H9 (cell line): ENCODE data around the gene BEX1. TPM values are rescaled to one million over a fixed set of nuclear protein-coding genes. Genes with fewer than 3 reads are reported as not detected.

Source experiments
- DNase-seq: peaks from one replicate; pipeline ENCODE4 v3.0.0-alpha.2; 2017
- H2AFZ ChIP-seq: one replicate; pipeline ENCODE4 v1.6.1; 2013; ENCODE audit warnings: mild to moderate bottlenecking, low read length, control low read depth, moderate library complexity
- H2AK5ac ChIP-seq: 2 replicates; pipeline ENCODE4 v1.6.1; 2013; ENCODE audit warnings: low read length, control low read depth, mixed read lengths; ENCODE audit not compliant: insufficient read length
- H2BK120ac ChIP-seq: one replicate; pipeline ENCODE4 v1.6.1; 2013; ENCODE audit warnings: low read depth, mild to moderate bottlenecking, low read length, control low read depth, inconsistent platforms; ENCODE audit not compliant: poor library complexity, severe bottlenecking
- H2BK12ac ChIP-seq: 2 replicates; pipeline ENCODE4 v1.6.1; 2013; ENCODE audit warnings: low read length, control low read depth, mixed read lengths, low read depth; ENCODE audit not compliant: insufficient read length
- H2BK15ac ChIP-seq: 2 replicates; pipeline ENCODE4 v1.6.1; 2013; ENCODE audit warnings: low read depth, low read length, control low read depth
- H2BK20ac ChIP-seq: one replicate; pipeline ENCODE4 v1.6.1; 2013; ENCODE audit warnings: low read depth, mild to moderate bottlenecking, low read length, control low read depth, inconsistent platforms; ENCODE audit not compliant: poor library complexity, severe bottlenecking
- H2BK5ac ChIP-seq: 2 replicates; pipeline ENCODE4 v1.6.1; 2013; ENCODE audit warnings: low read length, control low read depth, mixed read lengths; ENCODE audit not compliant: insufficient read length
- H3K14ac ChIP-seq: 2 replicates; pipeline ENCODE4 v1.6.1; 2013; ENCODE audit warnings: low read length, control low read depth; ENCODE audit not compliant: insufficient read depth
- H3K18ac ChIP-seq: 2 replicates; pipeline ENCODE4 v1.6.1; 2013; ENCODE audit warnings: low read depth, mild to moderate bottlenecking, mixed read lengths, low read length, control low read depth; ENCODE audit not compliant: insufficient read length
- H3K23ac ChIP-seq: 2 replicates; pipeline ENCODE4 v1.6.1; 2013; ENCODE audit warnings: low read length, control low read depth, mixed read lengths, low read depth; ENCODE audit not compliant: insufficient read length
- H3K23me2 ChIP-seq: 2 replicates; pipeline ENCODE4 v1.6.1; 2013; ENCODE audit warnings: low read depth, mild to moderate bottlenecking, mixed read lengths, low read length, control low read depth; ENCODE audit not compliant: insufficient read length, poor library complexity, severe bottlenecking
- H3K27ac ChIP-seq: 2 replicates; pipeline ENCODE4 v1.5.1; 2013; ENCODE audit warnings: low read length, control low read depth, mixed read lengths, low read depth; ENCODE audit not compliant: insufficient read length
- H3K27me3 ChIP-seq: 2 replicates; pipeline ENCODE4 v1.6.1; 2013; ENCODE audit warnings: low read length, control low read depth, inconsistent platforms; ENCODE audit not compliant: insufficient read depth
- H3K4ac ChIP-seq: 2 replicates; pipeline ENCODE4 v1.6.1; 2013; ENCODE audit warnings: low read depth, mild to moderate bottlenecking, control low read depth, inconsistent platforms, low read length, moderate library complexity
- H3K4me1 ChIP-seq: 2 replicates; pipeline ENCODE4 v1.6.1; 2013; ENCODE audit warnings: low read length, control low read depth, inconsistent platforms; ENCODE audit not compliant: insufficient read depth
- H3K4me2 ChIP-seq: 2 replicates; pipeline ENCODE4 v1.6.1; 2013; ENCODE audit warnings: low read length, control low read depth, mixed read lengths; ENCODE audit not compliant: insufficient read length, insufficient read depth
- H3K56ac ChIP-seq: 2 replicates; pipeline ENCODE4 v1.6.1; 2013; ENCODE audit warnings: low read depth, mild to moderate bottlenecking, mixed read lengths, low read length, control low read depth; ENCODE audit not compliant: insufficient read length
- H3K79me1 ChIP-seq: 2 replicates; pipeline ENCODE4 v1.6.1; 2013; ENCODE audit warnings: low read depth, mild to moderate bottlenecking, moderate library complexity, low read length, control low read depth, inconsistent platforms; ENCODE audit not compliant: insufficient read depth, poor library complexity, severe bottlenecking
- H3K79me2 ChIP-seq: 2 replicates; pipeline ENCODE4 v1.6.1; 2013; ENCODE audit warnings: low read length, control low read depth, inconsistent platforms; ENCODE audit not compliant: insufficient read depth
- H3K9ac ChIP-seq: 2 replicates; pipeline ENCODE4 v1.6.1; 2013; ENCODE audit warnings: low read length, control low read depth, mixed read lengths; ENCODE audit not compliant: insufficient read length; ENCODE audit errors: extremely low read depth
- H3K9me3 ChIP-seq: one replicate; pipeline ENCODE4 v1.6.1; 2013; ENCODE audit warnings: low read depth, low read length, inconsistent platforms; ENCODE audit not compliant: control insufficient read depth
- H3T11ph ChIP-seq: one replicate; pipeline ENCODE4 v1.6.1; 2013; ENCODE audit warnings: mild to moderate bottlenecking, low read length, control low read depth, inconsistent platforms
- H4K20me1 ChIP-seq: one replicate; pipeline ENCODE4 v1.6.1; 2013; ENCODE audit not compliant: control insufficient read depth, insufficient read length, insufficient read depth
- H4K5ac ChIP-seq: 2 replicates; pipeline ENCODE4 v1.6.1; 2013; ENCODE audit warnings: low read depth, mild to moderate bottlenecking, mixed read lengths, low read length, control low read depth; ENCODE audit not compliant: insufficient read length
- H4K8ac ChIP-seq: replicated peaks from 2 replicates; pipeline ENCODE4 v1.6.1; 2013; ENCODE audit warnings: low read length, control low read depth, mixed read lengths, low read depth; ENCODE audit not compliant: insufficient read length
- H4K91ac ChIP-seq: 2 replicates; pipeline ENCODE4 v1.6.1; 2013; ENCODE audit warnings: low read depth, mild to moderate bottlenecking, moderate library complexity, mixed read lengths, low read length, control low read depth; ENCODE audit not compliant: insufficient read length
- H3K27ac Mint-ChIP-seq, 3 experiments: 2 replicates in 2 of 3; 3 replicates in 1 of 3; pipeline ENCODE4 v1.8.0; 2020 to 2021; ENCODE audit warnings: mixed read lengths in 3 of 3, mild to moderate bottlenecking in 1 of 3, moderate library complexity in 1 of 3
- H3K27me3 Mint-ChIP-seq: 2 replicates; pipeline ENCODE4 v1.8.0; 2021; ENCODE audit warnings: low read depth, mild to moderate bottlenecking, moderate library complexity, mixed read lengths
- H3K36me3 Mint-ChIP-seq, 3 experiments: 2 replicates in 2 of 3; 3 replicates in 1 of 3; pipeline ENCODE4 v1.8.0; 2020 to 2021; ENCODE audit warnings: low read depth in 3 of 3, mixed read lengths in 3 of 3; ENCODE audit not compliant: insufficient read depth in 1 of 3
- H3K4me1 Mint-ChIP-seq, 2 experiments: 2 replicates each; pipeline ENCODE4 v1.8.0; 2020; ENCODE audit warnings: mixed read lengths in 2 of 2
- H3K4me3 Mint-ChIP-seq, 2 experiments: 2 replicates in 1 of 2; 3 replicates in 1 of 2; pipeline ENCODE4 v1.8.0; 2020 to 2021; ENCODE audit warnings: mild to moderate bottlenecking in 2 of 2, mixed read lengths in 2 of 2, moderate library complexity in 1 of 2
- H3K9me3 Mint-ChIP-seq, 2 experiments: 2 replicates in 1 of 2; 3 replicates in 1 of 2; pipeline ENCODE4 v1.8.0; 2020; ENCODE audit warnings: mild to moderate bottlenecking in 2 of 2, mixed read lengths in 2 of 2, moderate library complexity in 1 of 2
- WGBS: extraction: QIAGEN DNeasy Blood & Tissue Kit; methylation state at CpG from one replicate; pipeline ENCODE4 v1.1.7; 2013; ENCODE audit warnings: missing lambda C conversion rate, low lambda C conversion rate, mixed read lengths; ENCODE audit not compliant: insufficient read length; ENCODE audit errors: extremely low coverage; 5-methylcytosine and 5-hydroxymethylcytosine counted together
- total RNA-seq: library from RNA; stranded (reverse); gene quantifications from 2 replicates; pipeline ENCODE4 v1.2.1, GENCODE V29; 2021
- TF ChIP-seq, protein P1 (sequence below): fragments of 200-600 bp; sonication (generic); conservative IDR thresholded peaks from 3 replicates; pipeline ENCODE4 v1.8.0; 2021; ENCODE audit warnings: antibody characterized with exemption, mild to moderate bottlenecking

The BEX1 gene
- total RNA-seq, 1 experiment from 2014 or later: 51.7 TPM

GRCh38 chrX:103056902-103057301 is 7.1 kb downstream of the BEX1 start:
- H3K4ac ChIP-seq: no peak overlapping the region
- H4K5ac ChIP-seq: no peak overlapping the region
- H3K23me2 ChIP-seq: no peaks in the 10 kb centered on the region
- no peaks in the 10 kb centered on the region for H3K79me2 ChIP-seq
- Mint-ChIP-seq H3K27me3 (no peaks in the 10 kb centered on the region), H3K4me1 (no peaks in the 10 kb centered on the region), H3K9me3 (peaks cover 44 to 45% of the 10 kb centered on the region in 2 experiments), H3K36me3 (peaks cover 0 to under 1% (median under 1%) of the 10 kb centered on the region in 3 experiments; a peak in 4 of 7 replicates), H3K4me3 (no peak overlapping the region), H3K27ac (no peak overlapping the region)
- no peak overlapping the region for H2AK5ac ChIP-seq
- H3K56ac ChIP-seq: no peak overlapping the region
- WGBS: no CpG with 5 or more reads among the region's 2 CpGs
- no peak overlapping the region for H2BK12ac ChIP-seq
- H2BK5ac ChIP-seq: no peak overlapping the region
- H3K4me1 ChIP-seq: no peaks in the 10 kb centered on the region
- no peak overlapping the region for H3K9ac ChIP-seq
- H3K14ac ChIP-seq: no peak overlapping the region
- H3K9me3 ChIP-seq: peaks cover 6% of the 10 kb centered on the region
- no peak for DNase-seq
- no peaks in the 10 kb centered on the region for H3K79me1 ChIP-seq
- TF ChIP-seq, protein P1, sequence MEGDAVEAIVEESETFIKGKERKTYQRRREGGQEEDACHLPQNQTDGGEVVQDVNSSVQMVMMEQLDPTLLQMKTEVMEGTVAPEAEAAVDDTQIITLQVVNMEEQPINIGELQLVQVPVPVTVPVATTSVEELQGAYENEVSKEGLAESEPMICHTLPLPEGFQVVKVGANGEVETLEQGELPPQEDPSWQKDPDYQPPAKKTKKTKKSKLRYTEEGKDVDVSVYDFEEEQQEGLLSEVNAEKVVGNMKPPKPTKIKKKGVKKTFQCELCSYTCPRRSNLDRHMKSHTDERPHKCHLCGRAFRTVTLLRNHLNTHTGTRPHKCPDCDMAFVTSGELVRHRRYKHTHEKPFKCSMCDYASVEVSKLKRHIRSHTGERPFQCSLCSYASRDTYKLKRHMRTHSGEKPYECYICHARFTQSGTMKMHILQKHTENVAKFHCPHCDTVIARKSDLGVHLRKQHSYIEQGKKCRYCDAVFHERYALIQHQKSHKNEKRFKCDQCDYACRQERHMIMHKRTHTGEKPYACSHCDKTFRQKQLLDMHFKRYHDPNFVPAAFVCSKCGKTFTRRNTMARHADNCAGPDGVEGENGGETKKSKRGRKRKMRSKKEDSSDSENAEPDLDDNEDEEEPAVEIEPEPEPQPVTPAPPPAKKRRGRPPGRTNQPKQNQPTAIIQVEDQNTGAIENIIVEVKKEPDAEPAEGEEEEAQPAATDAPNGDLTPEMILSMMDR: no peak
- no peak overlapping the region for H4K91ac ChIP-seq
- no peak overlapping the region for H3K18ac ChIP-seq
- H3T11ph ChIP-seq: no peak overlapping the region
- H4K8ac ChIP-seq: no peak overlapping the region
- H3K27me3 ChIP-seq: no peaks in the 10 kb centered on the region
- no peak overlapping the region for H3K23ac ChIP-seq
- H3K4me2 ChIP-seq: no peak overlapping the region
- no peak overlapping the region for H2BK15ac ChIP-seq
- H2BK20ac ChIP-seq: no peak overlapping the region
- no peak overlapping the region for H3K27ac ChIP-seq
- H4K20me1 ChIP-seq: no peaks in the 10 kb centered on the region
- H2AFZ ChIP-seq: no peak overlapping the region
- H2BK120ac ChIP-seq: no peak overlapping the region
